Esophagus muscularis mucosa (tissue), 4 donors: ENCODE measurements around the gene STRAP. TPM values are rescaled to one million over a fixed set of nuclear protein-coding genes. Genes with fewer than 3 reads are reported as not detected.

Source experiments
- DNase-seq: peaks from one replicate; pipeline ENCODE4 v3.0.0-alpha.2; 2017; ENCODE audit errors: extremely low spot score
- H3K27ac ChIP-seq, 4 donors: fragments of 200-600 bp; sonication (generic); replicated peaks in 1 of 4; 1 replicate in 3 of 4; 2 replicates in 1 of 4; pipeline ENCODE4 v1.5.1; 2016 to 2019; ENCODE audit warnings: mild to moderate bottlenecking in 1 of 4
- H3K27me3 ChIP-seq, 4 donors: fragments of 200-600 bp; sonication (generic); one replicate each; pipeline versions ENCODE4 v1.5.1 to v1.6.0; 2016 to 2019
- H3K36me3 ChIP-seq, 4 donors: fragments of 200-600 bp; sonication (generic); one replicate each; pipeline ENCODE4 v1.5.1; 2016 to 2019
- H3K4me1 ChIP-seq, 4 donors: fragments of 200-600 bp; sonication (generic); one replicate each; pipeline ENCODE4 v1.5.1; 2016 to 2019
- H3K4me3 ChIP-seq, 4 donors: fragments of 200-600 bp; sonication (generic); 1 replicate in 2 of 4; 2 replicates in 2 of 4; pipeline ENCODE4 v1.5.1; 2016 to 2019; ENCODE audit warnings: mild to moderate bottlenecking in 4 of 4, moderate library complexity in 1 of 4
- H3K9me3 ChIP-seq, 4 donors: fragments of 200-600 bp; sonication (generic); 1 replicate in 3 of 4; 2 replicates in 1 of 4; pipeline ENCODE4 v1.5.1; 2016 to 2019
- CTCF ChIP-seq, 3 experiments: fragments of 200-600 bp in 2 of 3; fragments of 450-650 bp in 1 of 3; sonication (generic) in 2 of 3; IDR thresholded peaks; one replicate each; pipeline ENCODE4 v1.5.1; 2017 to 2019; ENCODE audit warnings: antibody characterized with exemption in 3 of 3, mild to moderate bottlenecking in 2 of 3, moderate library complexity in 1 of 3
- EP300 ChIP-seq: sonication (generic); formaldehyde crosslinking; IDR thresholded peaks from one replicate; pipeline ENCODE4 v1.6.1; 2017; ENCODE audit warnings: antibody characterized with exemption
- POLR2A ChIP-seq: fragments of 450-650 bp; IDR thresholded peaks from one replicate; pipeline ENCODE4 v1.6.1; 2017; ENCODE audit warnings: antibody characterized with exemption, moderate library complexity, mild to moderate bottlenecking, low read depth
- POLR2AphosphoS5 ChIP-seq, 2 donors: sonication (generic); formaldehyde crosslinking; IDR thresholded peaks; one replicate each; pipeline ENCODE4 v1.6.1; 2017; ENCODE audit warnings: antibody characterized with exemption in 2 of 2
- WGBS: methylation state at CpG from one replicate; pipeline ENCODE4 v1.1.5; 2018; 5-methylcytosine and 5-hydroxymethylcytosine counted together
- intact Hi-C: fragments of 100-400 bp; cut with DNase I; formaldehyde crosslinking; loops from one replicate; pipeline ENCODE4 v1.15.1; 2023
- total RNA-seq, 4 donors: library from RNA; depleted of rRNA; stranded (reverse); fragments of >200 nt; gene quantifications; one replicate each; pipeline versions ENCODE4 v1.1.0 to v1.2.1, GENCODE V29; 2016

Gene STRAP
- total RNA-seq, 4 donors from 2014 or later, result 63.9 to 78.5 (median 74.0) TPM

- intact Hi-C loops, result no loop called here
- no peaks in the 10 kb centered on the region for H3K9me3 ChIP-seq
- peaks cover 0 to 22% (median 14%) of the 10 kb centered on the region in 4 donors for H3K4me1 ChIP-seq
- no peak for DNase-seq
- peaks cover 26 to 79% (median 60%) of the 10 kb centered on the region in 4 donors for H3K36me3 ChIP-seq
- WGBS, result 70% methylated on average over 2 of the region's 2 CpGs
- no peak overlapping the region for H3K27ac ChIP-seq
- H3K27me3 ChIP-seq, result no peaks in the 10 kb centered on the region
- no peak for TF ChIP-seq CTCF (IDR thresholded peaks at IDR 0.05)
- TF ChIP-seq POLR2AphosphoS5 (IDR thresholded peaks at IDR 0.05), result no peak
- TF ChIP-seq POLR2A, result no peak
- H3K4me3 ChIP-seq, result no peak overlapping the region
Observed at GRCh38 chr12:15897433-15897832, 15.2 kb downstream of the STRAP start.

GRCh38 chr12:15899282-15899870 is 17.2 kb downstream of the STRAP start:
- Histone ChIP-seq H3K4me1 (peaks cover 0 to 22% (median 14%) of the 10 kb centered on the region in 4 donors), H3K4me3 (no peak overlapping the region), H3K9me3 (no peaks in the 10 kb centered on the region), H3K27me3 (no peaks in the 10 kb centered on the region), H3K27ac (no peak overlapping the region), H3K36me3 (peaks cover 29 to 83% (median 67%) of the 10 kb centered on the region in 4 donors)
- TF ChIP-seq POLR2A (no peak), CTCF (IDR thresholded peaks at IDR 0.05) (peak; percentile 51 to 73 (median 57))
- intact Hi-C loops, result no loop called here
- no peak for DNase-seq

GRCh38 chr12:15904378-15904920 is 22.3 kb downstream of the STRAP start:
- intact Hi-C loops, result no loop called here
- TF ChIP-seq CTCF (IDR thresholded peaks at IDR 0.05), result no peak
- TF ChIP-seq POLR2A, result no peak
- no peak for TF ChIP-seq EP300
- peak in 1 of 2 donors; percentile 30 for TF ChIP-seq POLR2AphosphoS5 (IDR thresholded peaks at IDR 0.05)
- no peaks in the 10 kb centered on the region for H3K27me3 ChIP-seq
- 89% methylated on average over 5 of the region's 5 CpGs for WGBS
- no peak for DNase-seq
- H3K4me1 ChIP-seq, result peaks cover 0 to under 1% (median 0%) of the 10 kb centered on the region in 4 donors
- H3K36me3 ChIP-seq, result peaks cover 17 to 69% (median 63%) of the 10 kb centered on the region in 4 donors
- no peak overlapping the region for H3K27ac ChIP-seq
- H3K9me3 ChIP-seq, result no peaks in the 10 kb centered on the region
- no peak overlapping the region for H3K4me3 ChIP-seq

- peak overlapping the region; percentile 92 to 98 (median 96) for H3K27ac ChIP-seq
- H3K9me3 ChIP-seq, result no peaks in the 10 kb centered on the region
- TF ChIP-seq POLR2AphosphoS5 (IDR thresholded peaks at IDR 0.05) (no peak), CTCF (IDR thresholded peaks at IDR 0.05) (no peak), POLR2A (no peak), EP300 (no peak)
- no peak for DNase-seq
- peak overlapping the region; percentile 70 to 91 (median 82) for H3K4me3 ChIP-seq
- intact Hi-C loops, result no loop called here
- peaks cover 12 to 42% (median 37%) of the 10 kb centered on the region in 4 donors for H3K4me1 ChIP-seq
- H3K36me3 ChIP-seq, result peaks cover 0 to 12% (median 11%) of the 10 kb centered on the region in 4 donors
- H3K27me3 ChIP-seq, result no peaks in the 10 kb centered on the region
- WGBS, result 73% methylated on average over 5 of the region's 5 CpGs
Observed at GRCh38 chr12:15910468-15910863, 28.3 kb downstream of the STRAP start.
